WERI-Rb-1 (cell line): ENCODE data around the gene LMO3.
"Not testable (repeated sequence)": the region's sequence is repeated elsewhere in the genome, so short reads cannot be mapped to it uniquely, and the experiment has no call there.

Source experiments
- DNase-seq: peaks from one replicate; pipeline ENCODE4 v3.0.0-alpha.2; 2020
- H3K27ac ChIP-seq: fragments of 250-450 bp; sonication (Bioruptor Pico); 2 replicates; pipeline ENCODE4 v1.5.1; 2020; ENCODE audit warnings: mild to moderate bottlenecking, moderate library complexity
- H3K27me3 ChIP-seq: fragments of 250-450 bp; sonication (Bioruptor Pico); 2 replicates; pipeline ENCODE4 v1.5.1; 2021; ENCODE audit warnings: mild to moderate bottlenecking, low read depth, moderate library complexity; ENCODE audit not compliant: insufficient read depth, severe bottlenecking
- H3K36me3 ChIP-seq: fragments of 250-450 bp; sonication (Bioruptor Pico); 2 replicates; pipeline ENCODE4 v1.5.1; 2020; ENCODE audit warnings: mild to moderate bottlenecking, moderate library complexity
- H3K4me3 ChIP-seq: 2 replicates; pipeline ENCODE4 v1.5.1; 2011; ENCODE audit warnings: low read depth, mild to moderate bottlenecking, control low read depth, low read length
- H3K9me3 ChIP-seq: fragments of 250-450 bp; sonication (Bioruptor Pico); 2 replicates; pipeline ENCODE4 v1.5.1; 2021; ENCODE audit warnings: mild to moderate bottlenecking, moderate library complexity; ENCODE audit not compliant: severe bottlenecking
- TF ChIP-seq, protein P1 (sequence below): IDR thresholded peaks from 2 replicates; pipeline ENCODE4 v1.5.1; 2011; ENCODE audit warnings: low read depth, mild to moderate bottlenecking, control low read depth, inconsistent platforms, low read length

The LMO3 gene

GRCh38 chr12:16542586-16542985, 63.4 kb downstream of the LMO3 start:
- Histone ChIP-seq H3K9me3 (no peaks in the 10 kb centered on the region), H3K27me3 (no peaks in the 10 kb centered on the region), H3K4me3 (no peak overlapping the region), H3K36me3 (no peaks in the 10 kb centered on the region), H3K27ac (no peak overlapping the region)
- TF ChIP-seq, protein P1, sequence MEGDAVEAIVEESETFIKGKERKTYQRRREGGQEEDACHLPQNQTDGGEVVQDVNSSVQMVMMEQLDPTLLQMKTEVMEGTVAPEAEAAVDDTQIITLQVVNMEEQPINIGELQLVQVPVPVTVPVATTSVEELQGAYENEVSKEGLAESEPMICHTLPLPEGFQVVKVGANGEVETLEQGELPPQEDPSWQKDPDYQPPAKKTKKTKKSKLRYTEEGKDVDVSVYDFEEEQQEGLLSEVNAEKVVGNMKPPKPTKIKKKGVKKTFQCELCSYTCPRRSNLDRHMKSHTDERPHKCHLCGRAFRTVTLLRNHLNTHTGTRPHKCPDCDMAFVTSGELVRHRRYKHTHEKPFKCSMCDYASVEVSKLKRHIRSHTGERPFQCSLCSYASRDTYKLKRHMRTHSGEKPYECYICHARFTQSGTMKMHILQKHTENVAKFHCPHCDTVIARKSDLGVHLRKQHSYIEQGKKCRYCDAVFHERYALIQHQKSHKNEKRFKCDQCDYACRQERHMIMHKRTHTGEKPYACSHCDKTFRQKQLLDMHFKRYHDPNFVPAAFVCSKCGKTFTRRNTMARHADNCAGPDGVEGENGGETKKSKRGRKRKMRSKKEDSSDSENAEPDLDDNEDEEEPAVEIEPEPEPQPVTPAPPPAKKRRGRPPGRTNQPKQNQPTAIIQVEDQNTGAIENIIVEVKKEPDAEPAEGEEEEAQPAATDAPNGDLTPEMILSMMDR: no peak
- no peak for DNase-seq

DNA sequence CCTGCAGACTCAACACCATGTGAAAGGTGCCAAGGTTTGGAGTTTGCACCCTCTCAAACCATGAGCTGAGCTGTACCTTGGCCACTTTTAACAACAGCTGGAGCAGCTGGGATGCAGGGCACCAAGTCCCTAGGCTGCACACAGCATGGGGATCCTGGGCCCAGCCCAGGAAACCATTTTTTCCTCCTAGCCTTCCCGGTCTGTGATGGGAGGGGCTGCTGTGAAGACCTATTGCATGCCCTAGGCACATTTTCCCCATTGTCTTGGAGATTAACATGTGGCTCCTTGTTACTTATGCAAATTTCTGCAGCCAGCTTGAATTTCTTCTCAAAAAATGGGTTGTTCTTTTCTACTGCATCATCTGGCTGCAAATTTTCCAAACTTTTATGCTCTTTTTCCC, 68.3 kb downstream of the LMO3 start:
- not testable (repeated sequence) for H3K27ac ChIP-seq, H3K9me3 ChIP-seq, H3K27me3 ChIP-seq, DNase-seq, H3K36me3 ChIP-seq, H3K4me3 ChIP-seq

GRCh38 chr12:16531621-16532020, 74.3 kb downstream of the LMO3 start:
- no peak for DNase-seq
- H3K36me3 ChIP-seq: no peaks in the 10 kb centered on the region
- H3K9me3 ChIP-seq: no peaks in the 10 kb centered on the region
- H3K27ac ChIP-seq: no peak overlapping the region
- no peak overlapping the region for H3K4me3 ChIP-seq
- TF ChIP-seq, protein P1: no peak
- H3K27me3 ChIP-seq: no peaks in the 10 kb centered on the region

GRCh38 chr12:16530268-16530850, 75.6 kb downstream of the LMO3 start:
- no peaks in the 10 kb centered on the region for H3K36me3 ChIP-seq
- DNase-seq: no peak
- no peak overlapping the region for H3K4me3 ChIP-seq
- H3K9me3 ChIP-seq: no peaks in the 10 kb centered on the region
- no peak overlapping the region for H3K27ac ChIP-seq
- TF ChIP-seq, protein P1: no peak
- H3K27me3 ChIP-seq: no peaks in the 10 kb centered on the region

GRCh38 chr12:16526693-16527092, 79.3 kb downstream of the LMO3 start:
- DNase-seq: no peak
- Histone ChIP-seq H3K36me3 (no peaks in the 10 kb centered on the region), H3K4me3 (no peak overlapping the region), H3K27ac (no peak overlapping the region), H3K9me3 (no peaks in the 10 kb centered on the region), H3K27me3 (no peaks in the 10 kb centered on the region)
- TF ChIP-seq, protein P1: no peak

DNA sequence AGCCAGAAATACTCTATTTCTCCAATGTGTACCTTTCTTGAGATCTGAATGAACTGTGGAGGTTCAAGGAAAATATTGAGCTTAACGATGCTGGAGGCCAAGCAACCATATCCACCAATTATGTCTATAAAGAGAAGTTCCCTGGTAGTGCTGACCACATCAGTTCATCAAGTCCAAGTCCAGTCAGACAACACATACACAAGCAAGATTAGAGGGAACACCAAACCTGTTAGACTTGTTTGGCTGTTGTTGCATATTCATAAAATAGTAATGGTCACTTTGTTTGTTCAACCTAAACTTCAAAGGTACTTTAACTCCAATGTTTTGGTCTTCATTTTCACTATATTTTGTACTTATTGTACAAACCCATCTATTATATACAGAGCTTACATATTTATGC, 81.6 kb downstream of the LMO3 start:
- no peak overlapping the region for H3K27ac ChIP-seq
- no peak overlapping the region for H3K4me3 ChIP-seq
- no peaks in the 10 kb centered on the region for H3K9me3 ChIP-seq
- TF ChIP-seq, protein P1: no peak
- no peak for DNase-seq
- H3K27me3 ChIP-seq: no peaks in the 10 kb centered on the region
- H3K36me3 ChIP-seq: no peaks in the 10 kb centered on the region
